Measurements from ENCODE around the gene WFDC10A. TPM values are rescaled to one million over a fixed set of nuclear protein-coding genes. Genes with fewer than 3 reads are reported as not detected.

WFDC10A gene
- total RNA-seq, 6 experiments from 2014 or later: not detected

DNA sequence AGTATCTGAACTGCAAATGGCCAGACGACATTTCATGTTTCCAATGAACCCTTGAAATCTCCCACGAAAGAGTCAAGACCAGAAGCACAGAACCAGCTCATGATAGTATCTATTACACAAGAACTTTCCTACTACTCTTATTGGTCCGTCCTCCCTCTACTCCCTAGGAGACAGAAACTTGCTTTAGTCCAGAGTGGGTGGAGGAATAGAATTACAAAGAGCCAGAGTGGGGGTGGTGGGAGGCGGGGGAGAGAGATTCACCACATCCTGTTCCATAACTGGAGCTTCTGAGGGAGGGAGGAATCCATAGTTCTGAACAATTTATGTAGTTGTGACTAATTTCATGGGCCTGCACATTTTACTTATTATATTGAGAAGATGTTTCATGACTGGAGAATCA, 18.5 kb upstream of the WFDC10A start:
- H3K27ac Mint-ChIP-seq: peak overlapping the region; percentile 17
- peaks cover 6% of the 10 kb centered on the region; the same call in 1 of the 2 replicates for H3K36me3 Mint-ChIP-seq (ENCODE audit: low read depth)
- peak; percentile 48 for DNase-seq
- TF ChIP-seq, protein P1, sequence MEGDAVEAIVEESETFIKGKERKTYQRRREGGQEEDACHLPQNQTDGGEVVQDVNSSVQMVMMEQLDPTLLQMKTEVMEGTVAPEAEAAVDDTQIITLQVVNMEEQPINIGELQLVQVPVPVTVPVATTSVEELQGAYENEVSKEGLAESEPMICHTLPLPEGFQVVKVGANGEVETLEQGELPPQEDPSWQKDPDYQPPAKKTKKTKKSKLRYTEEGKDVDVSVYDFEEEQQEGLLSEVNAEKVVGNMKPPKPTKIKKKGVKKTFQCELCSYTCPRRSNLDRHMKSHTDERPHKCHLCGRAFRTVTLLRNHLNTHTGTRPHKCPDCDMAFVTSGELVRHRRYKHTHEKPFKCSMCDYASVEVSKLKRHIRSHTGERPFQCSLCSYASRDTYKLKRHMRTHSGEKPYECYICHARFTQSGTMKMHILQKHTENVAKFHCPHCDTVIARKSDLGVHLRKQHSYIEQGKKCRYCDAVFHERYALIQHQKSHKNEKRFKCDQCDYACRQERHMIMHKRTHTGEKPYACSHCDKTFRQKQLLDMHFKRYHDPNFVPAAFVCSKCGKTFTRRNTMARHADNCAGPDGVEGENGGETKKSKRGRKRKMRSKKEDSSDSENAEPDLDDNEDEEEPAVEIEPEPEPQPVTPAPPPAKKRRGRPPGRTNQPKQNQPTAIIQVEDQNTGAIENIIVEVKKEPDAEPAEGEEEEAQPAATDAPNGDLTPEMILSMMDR (IDR thresholded peaks at IDR 0.05): no peak
- H3K4me3 Mint-ChIP-seq: peak overlapping the region; percentile 31
- H3K27me3 Mint-ChIP-seq (ENCODE audit: insufficient read depth): peaks cover 9% of the 10 kb centered on the region
- peaks cover 6% of the 10 kb centered on the region for H3K9me3 Mint-ChIP-seq
- H3K4me1 Mint-ChIP-seq (ENCODE audit: low read depth): peaks cover 14% of the 10 kb centered on the region

DNA sequence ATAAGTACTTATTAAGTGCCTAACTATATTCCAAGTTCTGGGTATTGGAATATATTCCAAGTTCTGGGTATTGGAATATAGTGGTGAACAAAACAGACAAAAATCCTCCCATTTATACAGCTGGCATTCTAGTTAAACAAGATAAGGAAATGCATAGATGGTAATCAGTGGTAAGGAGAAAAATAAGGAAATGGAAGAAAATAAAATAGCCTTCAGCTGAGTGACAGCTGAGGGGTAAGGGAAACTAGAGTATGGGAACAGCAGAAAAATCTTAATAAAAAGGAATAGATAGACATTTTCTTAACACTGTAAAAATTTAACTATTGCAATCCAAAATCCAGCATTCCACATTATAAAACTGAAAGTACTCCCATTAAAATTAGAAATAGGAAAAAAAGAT, 17.2 kb upstream of the WFDC10A start:
- DNase-seq: no peak
- peaks cover 14% of the 10 kb centered on the region for H3K4me1 Mint-ChIP-seq (ENCODE audit: low read depth)
- peaks cover 2% of the 10 kb centered on the region; the same call in 1 of the 2 replicates for H3K36me3 Mint-ChIP-seq (ENCODE audit: low read depth)
- H3K9me3 Mint-ChIP-seq: peaks cover under 1% of the 10 kb centered on the region; the same call in 1 of the 2 replicates
- TF ChIP-seq, protein P1 (IDR thresholded peaks at IDR 0.05): no peak
- no peak overlapping the region for H3K4me3 Mint-ChIP-seq
- no peak overlapping the region for H3K27ac Mint-ChIP-seq
- peaks cover 9% of the 10 kb centered on the region for H3K27me3 Mint-ChIP-seq (ENCODE audit: insufficient read depth)

DNA sequence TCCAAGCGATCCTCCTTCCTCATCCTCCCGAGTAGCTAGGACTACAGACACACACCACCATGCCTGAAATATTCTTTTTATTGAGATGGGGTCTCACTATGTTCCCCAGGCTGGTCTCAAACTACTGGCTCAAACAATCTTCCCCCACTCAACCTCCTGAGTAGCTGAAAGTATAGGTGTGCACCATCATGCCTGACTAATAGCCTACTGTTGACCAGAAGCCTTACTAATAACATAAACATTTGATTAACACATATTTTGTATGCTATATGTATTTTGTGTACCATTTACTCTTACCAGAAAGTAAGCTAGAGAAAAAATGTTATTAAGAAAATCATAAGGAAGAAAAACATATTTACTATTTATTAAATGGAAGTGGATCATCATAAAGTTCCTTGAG, 11.9 kb upstream of the WFDC10A start:
- H3K4me3 Mint-ChIP-seq: no peak overlapping the region
- TF ChIP-seq, protein P1 (IDR thresholded peaks at IDR 0.05): no peak
- no peaks in the 10 kb centered on the region for H3K9me3 Mint-ChIP-seq
- DNase-seq: no peak
- H3K4me1 Mint-ChIP-seq (ENCODE audit: low read depth): no peaks in the 10 kb centered on the region
- no peak overlapping the region for H3K27ac Mint-ChIP-seq
- no peaks in the 10 kb centered on the region for H3K36me3 Mint-ChIP-seq (ENCODE audit: low read depth)
- peaks cover 8% of the 10 kb centered on the region for H3K27me3 Mint-ChIP-seq (ENCODE audit: insufficient read depth)

DNA sequence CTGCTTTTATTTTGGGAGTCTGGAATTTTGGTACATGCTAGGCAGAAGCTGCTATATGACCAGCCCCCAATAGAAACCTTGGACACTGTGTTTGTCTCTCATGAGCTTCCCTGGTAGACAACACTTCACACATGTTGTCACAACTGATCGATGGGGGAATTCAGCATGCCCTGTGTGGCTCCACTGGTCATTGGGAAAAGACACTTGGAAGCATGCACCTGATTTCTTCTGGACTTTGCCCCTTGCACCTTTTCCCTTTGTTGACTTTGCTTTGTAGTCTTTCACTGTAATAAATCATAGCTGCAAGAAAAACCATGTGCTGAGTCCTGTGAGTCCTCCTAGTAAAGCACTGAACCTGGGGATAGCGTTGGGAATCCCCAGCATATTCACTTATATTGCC, 7.9 kb upstream of the WFDC10A start:
- TF ChIP-seq, protein P1 (IDR thresholded peaks at IDR 0.05): no peak
- no peak for DNase-seq
- H3K4me1 Mint-ChIP-seq (ENCODE audit: low read depth): no peaks in the 10 kb centered on the region
- no peaks in the 10 kb centered on the region for H3K9me3 Mint-ChIP-seq
- H3K27me3 Mint-ChIP-seq (ENCODE audit: insufficient read depth): peaks cover 4% of the 10 kb centered on the region
- no peak overlapping the region for H3K27ac Mint-ChIP-seq
- H3K36me3 Mint-ChIP-seq (ENCODE audit: low read depth): no peaks in the 10 kb centered on the region
- no peak overlapping the region for H3K4me3 Mint-ChIP-seq

DNA sequence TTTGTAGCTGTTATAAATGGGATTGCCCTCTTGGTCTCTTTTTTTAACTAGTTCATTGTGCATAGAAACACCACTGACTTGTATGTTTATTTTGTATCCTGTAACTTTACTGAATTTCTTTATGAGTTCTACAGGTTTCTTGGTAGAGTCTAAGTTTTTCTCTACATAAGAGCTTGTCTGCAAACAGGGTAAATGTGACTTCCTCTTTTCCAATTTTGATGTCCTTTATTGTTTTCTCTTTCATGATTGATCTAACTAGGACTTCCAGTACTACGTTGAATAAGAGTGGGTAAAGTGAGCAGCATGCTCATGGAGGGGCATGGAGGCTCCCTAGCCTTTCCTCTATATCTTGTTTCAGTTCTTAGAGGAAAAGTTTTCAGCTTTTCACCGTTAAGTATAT, 3.0 kb upstream of the WFDC10A start:
- DNase-seq: no peak
- Mint-ChIP-seq H3K4me1 (ENCODE audit: low read depth) (peaks cover 7% of the 10 kb centered on the region; the same call in 1 of the 2 replicates), H3K27me3 (ENCODE audit: insufficient read depth) (peaks cover 5% of the 10 kb centered on the region), H3K4me3 (no peak overlapping the region), H3K27ac (no peak overlapping the region), H3K36me3 (ENCODE audit: low read depth) (no peaks in the 10 kb centered on the region), H3K9me3 (no peaks in the 10 kb centered on the region)
- TF ChIP-seq, protein P1 (IDR thresholded peaks at IDR 0.05): no peak

DNA sequence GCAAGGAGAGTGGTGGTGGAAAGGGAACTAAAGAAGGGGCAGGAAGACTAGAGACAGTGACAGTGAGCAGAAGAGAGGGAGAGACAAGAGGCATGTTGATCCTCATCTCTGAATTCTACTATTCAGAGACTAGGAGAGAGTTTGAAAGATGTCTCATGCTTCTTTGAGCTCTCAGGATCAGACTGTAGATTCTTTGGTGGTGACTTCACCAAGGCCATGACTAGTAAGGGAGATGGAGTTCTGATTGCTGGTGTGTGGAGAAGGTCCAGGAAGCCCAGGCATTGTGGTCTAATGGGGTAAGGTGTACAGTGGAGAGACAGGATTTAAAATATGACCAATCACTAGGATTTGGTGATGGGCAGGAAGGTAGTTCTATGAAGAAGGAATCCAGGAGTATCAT, 832 bp downstream of the WFDC10A start:
- Mint-ChIP-seq H3K27ac (no peak overlapping the region), H3K4me1 (ENCODE audit: low read depth) (peaks cover 7% of the 10 kb centered on the region; the same call in 1 of the 2 replicates), H3K4me3 (no peak overlapping the region), H3K9me3 (no peaks in the 10 kb centered on the region), H3K27me3 (ENCODE audit: insufficient read depth) (peaks cover 3% of the 10 kb centered on the region), H3K36me3 (ENCODE audit: low read depth) (no peaks in the 10 kb centered on the region)
- peak; percentile 14 for DNase-seq
- TF ChIP-seq, protein P1 (IDR thresholded peaks at IDR 0.05): no peak

Measured in HFFc6 (cell line).